IMR-90 (cell line): ENCODE results near the gene CANX. TPM values are rescaled to one million over a fixed set of nuclear protein-coding genes. Genes with fewer than 3 reads are reported as not detected.

Experiments
- ATAC-seq: fragments of 200-7000 bp; cut with Tn5 transposase; 2 replicates; pipeline ENCODE4 v1.9.1; 2020; ENCODE audit warnings: low read depth, mild to moderate bottlenecking, moderate library complexity
- BruUV-seq: library from RNA; stranded (reverse); fragments of 400-500 nt; replicated peaks from 2 replicates; lab custom pipeline; 2021; lab: Mats Ljungman, UMichigan
- CTCF ChIA-PET: fragments of 300-600 bp; formaldehyde crosslinking; extraction: SDS; loops from one replicate; lab custom pipeline; 2021; ENCODE audit warnings: antibody characterized with exemption; lab: Yijun Ruan, JAX
- POLR2A ChIA-PET: fragments of 300-600 bp; sonication (Branson Sonifier 250); formaldehyde crosslinking; loops from one replicate; lab custom pipeline; 2022; ENCODE audit warnings: antibody characterized with exemption; ENCODE audit not compliant: unreplicated experiment; lab: Charles Lee
- DNase-seq: peaks from one replicate; pipeline ENCODE4 v3.0.0; 2013
- H2AFZ ChIP-seq: replicated peaks from 2 replicates; pipeline ENCODE3; 2013; ENCODE audit warnings: low read length, mild to moderate bottlenecking; ENCODE audit not compliant: poor library complexity
- H2AK5ac ChIP-seq: 2 replicates; pipeline ENCODE4 v1.6.1; 2013; ENCODE audit warnings: low read depth, low read length, inconsistent platforms
- H2AK9ac ChIP-seq: replicated peaks from 2 replicates; pipeline ENCODE3; 2013; ENCODE audit warnings: mild to moderate bottlenecking, low read depth, low read length, moderate library complexity; ENCODE audit not compliant: poor library complexity
- H2BK120ac ChIP-seq: 2 replicates; pipeline ENCODE4 v1.6.1; 2013; ENCODE audit warnings: low read depth, low read length, inconsistent platforms
- H2BK15ac ChIP-seq: 3 replicates; pipeline ENCODE4 v1.6.1; 2013; ENCODE audit warnings: low read depth, low read length, inconsistent platforms
- H2BK20ac ChIP-seq: 2 replicates; pipeline ENCODE4 v1.6.1; 2013; ENCODE audit warnings: low read depth, mild to moderate bottlenecking, inconsistent platforms, low read length, moderate library complexity
- H2BK5ac ChIP-seq: 2 replicates; pipeline ENCODE4 v1.6.1; 2013; ENCODE audit warnings: mild to moderate bottlenecking, low read depth, low read length, inconsistent platforms; ENCODE audit not compliant: poor library complexity, severe bottlenecking
- H3K14ac ChIP-seq: replicated peaks from 2 replicates; pipeline ENCODE4 v1.6.1; 2013; ENCODE audit warnings: low read depth, low read length, inconsistent platforms
- H3K18ac ChIP-seq: 2 replicates; pipeline ENCODE4 v1.6.1; 2013; ENCODE audit warnings: low read depth, low read length, control low read depth
- H3K23ac ChIP-seq: 2 replicates; pipeline ENCODE4 v1.6.1; 2013; ENCODE audit warnings: low read depth, low read length, inconsistent platforms
- H3K27ac ChIP-seq: 2 replicates; pipeline ENCODE4 v1.5.1; 2013; ENCODE audit warnings: mild to moderate bottlenecking, control low read depth, low read length; ENCODE audit not compliant: insufficient read depth
- H3K27me3 ChIP-seq: 2 replicates; pipeline ENCODE4 v1.6.1; 2013; ENCODE audit warnings: low read length; ENCODE audit not compliant: control insufficient read depth, insufficient read depth
- H3K36me3 ChIP-seq: 2 replicates; pipeline ENCODE4 v1.6.1; 2013; ENCODE audit warnings: low read length, mixed read lengths; ENCODE audit not compliant: control insufficient read depth, insufficient read depth
- H3K4ac ChIP-seq: 2 replicates; pipeline ENCODE4 v1.6.1; 2013; ENCODE audit warnings: low read depth, low read length, inconsistent platforms
- H3K4me1 ChIP-seq: 2 replicates; pipeline ENCODE4 v1.6.1; 2013; ENCODE audit warnings: low read length, mixed read lengths; ENCODE audit not compliant: control insufficient read depth, insufficient read depth
- H3K4me2 ChIP-seq: 2 replicates; pipeline ENCODE4 v1.6.1; 2013; ENCODE audit warnings: low read depth, mild to moderate bottlenecking, control low read depth, low read length, moderate library complexity
- H3K4me3 ChIP-seq: 2 replicates; pipeline ENCODE4 v1.5.1; 2013; ENCODE audit warnings: low read depth, mild to moderate bottlenecking, control low read depth, low read length, moderate library complexity; ENCODE audit not compliant: insufficient read depth
- H3K56ac ChIP-seq: 2 replicates; pipeline ENCODE4 v1.6.1; 2013; ENCODE audit warnings: low read length, inconsistent platforms; ENCODE audit not compliant: insufficient read depth; ENCODE audit errors: extremely low read depth
- H3K79me1 ChIP-seq, 2 experiments: 2 replicates each; pipeline ENCODE4 v1.6.1; 2013; ENCODE audit warnings: low read length in 2 of 2, inconsistent platforms in 1 of 2, low read depth in 1 of 2
- H3K9ac ChIP-seq: 2 replicates; pipeline ENCODE4 v1.6.1; 2013; ENCODE audit warnings: low read depth, low read length, control low read depth
- H3K9me1 ChIP-seq: 2 replicates; pipeline ENCODE4 v1.6.1; 2013; ENCODE audit warnings: low read length, inconsistent platforms; ENCODE audit not compliant: insufficient read depth
- H3K9me3 ChIP-seq: 2 replicates; pipeline ENCODE4 v1.6.1; 2013; ENCODE audit warnings: low read length; ENCODE audit not compliant: control insufficient read depth, insufficient read depth
- H4K20me1 ChIP-seq: 2 replicates; pipeline ENCODE4 v1.6.1; 2013; ENCODE audit warnings: low read length, inconsistent platforms; ENCODE audit not compliant: insufficient read depth
- H4K5ac ChIP-seq: 2 replicates; pipeline ENCODE4 v1.6.1; 2013; ENCODE audit warnings: mild to moderate bottlenecking, low read depth, low read length, control low read depth
- H4K8ac ChIP-seq, 2 experiments: 2 replicates each; pipeline ENCODE4 v1.6.1; 2013; ENCODE audit warnings: low read depth in 2 of 2, low read length in 2 of 2, control low read depth in 1 of 2, inconsistent platforms in 1 of 2
- H4K91ac ChIP-seq: 2 replicates; pipeline ENCODE4 v1.6.1; 2013; ENCODE audit warnings: low read depth, low read length, inconsistent platforms; ENCODE audit not compliant: insufficient read depth
- BHLHE40 ChIP-seq: fragments of 150-350 bp; IDR thresholded peaks from 2 replicates; pipeline ENCODE4 v1.6.1; 2016; ENCODE audit warnings: mild to moderate bottlenecking, low read depth, low read length
- CEBPB ChIP-seq: IDR thresholded peaks from 2 replicates; pipeline ENCODE4 v1.6.1; 2012; ENCODE audit warnings: low read depth, low read length, improper control_type of control experiment
- CHD1 ChIP-seq: IDR thresholded peaks from 2 replicates; pipeline ENCODE4 v1.6.1; 2012; ENCODE audit warnings: low read depth, low read length, improper control_type of control experiment
- CTCF ChIP-seq: conservative IDR thresholded peaks from 2 replicates; pipeline ENCODE4 v1.5.1; 2012; ENCODE audit warnings: mild to moderate bottlenecking, low read depth, low read length, improper control_type of control experiment
- ELK1 ChIP-seq: fragments of 150-350 bp; IDR thresholded peaks from 2 replicates; pipeline ENCODE4 v1.6.1; 2016; ENCODE audit warnings: low read depth, mild to moderate bottlenecking, low read length, moderate library complexity, borderline replicate concordance
- FOS ChIP-seq: fragments of 150-350 bp; IDR thresholded peaks from 2 replicates; pipeline ENCODE4 v1.6.1; 2016; ENCODE audit warnings: low read depth, low read length
- MAFK ChIP-seq: IDR thresholded peaks from 2 replicates; pipeline ENCODE4 v1.6.1; 2012; ENCODE audit warnings: low read depth, low read length, improper control_type of control experiment
- MAZ ChIP-seq: IDR thresholded peaks from 2 replicates; pipeline ENCODE4 v1.6.1; 2012; ENCODE audit warnings: low read depth, mild to moderate bottlenecking, low read length, improper control_type of control experiment, moderate library complexity, borderline replicate concordance
- MXI1 ChIP-seq: IDR thresholded peaks from 2 replicates; pipeline ENCODE4 v1.6.1; 2012; ENCODE audit warnings: low read depth, mild to moderate bottlenecking, low read length, moderate library complexity, borderline replicate concordance
- NFE2L2 ChIP-seq: fragments of 150-350 bp; IDR thresholded peaks from 2 replicates; pipeline ENCODE4 v1.6.1; 2016; ENCODE audit warnings: low read depth, mild to moderate bottlenecking, low read length
- POLR2A ChIP-seq: IDR thresholded peaks from 2 replicates; pipeline ENCODE4 v1.6.1; 2012; ENCODE audit warnings: mild to moderate bottlenecking, low read depth, low read length
- RAD21 ChIP-seq: IDR thresholded peaks from 2 replicates; pipeline ENCODE4 v1.6.1; 2012; ENCODE audit warnings: low read length, improper control_type of control experiment
- RCOR1 ChIP-seq: IDR thresholded peaks from 2 replicates; pipeline ENCODE4 v1.6.1; 2012; ENCODE audit warnings: mild to moderate bottlenecking, low read length, improper control_type of control experiment; ENCODE audit not compliant: insufficient replicate concordance
- RFX5 ChIP-seq: IDR thresholded peaks from 2 replicates; pipeline ENCODE4 v1.8.0; 2012; ENCODE audit warnings: low read depth, mild to moderate bottlenecking, low read length, moderate library complexity
- SMC3 ChIP-seq: fragments of 150-350 bp; IDR thresholded peaks from 2 replicates; pipeline ENCODE4 v1.6.1; 2016; ENCODE audit warnings: low read depth, mild to moderate bottlenecking, antibody characterized with exemption, low read length, moderate library complexity
- USF2 ChIP-seq: fragments of 150-350 bp; IDR thresholded peaks from 2 replicates; pipeline ENCODE4 v1.6.1; 2017; ENCODE audit warnings: mild to moderate bottlenecking, antibody characterized with exemption, low read length, low read depth
- WGBS, 2 experiments: methylation state at CpG; one replicate each; pipeline versions ENCODE4 v1.1.5 to v1.1.7; 2013; ENCODE audit warnings: missing lambda C conversion rate in 2 of 2; ENCODE audit not compliant: insufficient read length in 1 of 2; ENCODE audit errors: extremely low coverage in 2 of 2; 5-methylcytosine and 5-hydroxymethylcytosine counted together
- dilution Hi-C: fragments of 300-500 bp; cut with HindIII; formaldehyde crosslinking; loops from one replicate; pipeline ENCODE4 v1.14.3; 2018; ENCODE audit warnings: low sequenced_read_pairs; ENCODE audit not compliant: unreplicated experiment
- in situ Hi-C: fragments of 300-500 bp; cut with MboI; formaldehyde crosslinking; loops from 3 replicates; pipeline ENCODE4 v1.14.3; 2019; ENCODE audit warnings: low sequenced_read_pairs, inconsistent platforms, mixed read lengths
- intact Hi-C: fragments of 100-400 bp; cut with micrococcal nuclease; formaldehyde crosslinking; loops from 2 replicates; pipeline ENCODE4 v1.10.0; 2022
- polyA plus RNA-seq, 3 experiments: library from polyadenylated mRNA; depleted of rRNA; stranded (reverse); fragments of >200 nt; gene quantifications; 2 replicates each; pipeline ENCODE4 v1.2.3, GENCODE V29; 2012; ENCODE audit warnings: low replicate concordance in 1 of 3
- total RNA-seq: library from RNA; depleted of rRNA; stranded (reverse); fragments of >200 nt; gene quantifications from 2 replicates; pipeline ENCODE4 v1.2.3, GENCODE V29; 2012

The CANX gene
- total and polyA plus RNA-seq, 2 of the 4 experiments (the other 2 are of a cell fraction) = 216 to 345 TPM

- Histone ChIP-seq H3K9ac (no peak overlapping the region), H4K5ac (no peak overlapping the region), H3K56ac (no peak overlapping the region), H3K36me3 (peaks cover 30% of the 10 kb centered on the region), H3K4ac (no peak overlapping the region), H3K4me1 (peaks cover 9% of the 10 kb centered on the region), H2AK9ac (no peak overlapping the region), H3K4me3 (no peak overlapping the region), H2AK5ac (no peak overlapping the region), H2BK15ac (no peak overlapping the region), H3K4me2 (no peak overlapping the region), H2AFZ (no peak overlapping the region), H2BK5ac (no peak overlapping the region), H3K27ac (no peak overlapping the region), H4K20me1 (peaks cover 22% of the 10 kb centered on the region), H3K79me1 (peaks cover 10 to 22% of the 10 kb centered on the region in 2 experiments; a peak in 3 of 4 replicates), H3K9me1 (peaks cover 3% of the 10 kb centered on the region; the same call in 1 of the 2 replicates), H3K23ac (peak overlapping the region; percentile 31; the same call in 1 of the 2 replicates), H3K27me3 (no peaks in the 10 kb centered on the region), H3K18ac (no peak overlapping the region), H4K91ac (no peak overlapping the region), H4K8ac (no peak overlapping the region), H3K14ac (no peak overlapping the region), H3K9me3 (no peaks in the 10 kb centered on the region), H2BK120ac (no peak overlapping the region), H2BK20ac (no peak overlapping the region)
- TF ChIP-seq POLR2A (no peak), CHD1 (no peak), MAFK (no peak), USF2 (no peak), RFX5 (no peak), RAD21 (no peak), NFE2L2 (no peak), CEBPB (no peak), BHLHE40 (no peak), CTCF (no peak), ELK1 (no peak), FOS (no peak), RCOR1 (no peak), MAZ (no peak), SMC3 (no peak), MXI1 (no peak)
- in situ Hi-C loops = no loop called here
- dilution Hi-C loops = no loop called here
- WGBS, 2 experiments = 100% methylated on average over 1 of the region's 3 CpGs; no CpG with 5 or more reads in 1 of the 2 experiments
- ATAC-seq = no peak
- ChIA-PET CTCF (interaction anchor here (1.0 kb wide), 1 partner anchor 12 kb away, joined by 3 read pairs; no protein-coding TSS in a partner anchor), POLR2A (no interaction called here)
- no TSS peak for BruUV-seq
- intact Hi-C loops = loop anchor here (5.0 kb wide), 1 partner anchor 33 kb away; the partner anchor contains the start of gene CANX
- no peak for DNase-seq
Measured at GRCh38 chr5:179730356-179730755, 31.6 kb downstream of the CANX start.
